ENCODE results near the gene GRN.
"Not testable (repeated sequence)": the region's sequence is repeated elsewhere in the genome, so short reads cannot be mapped to it uniquely, and the experiment has no call there.

The GRN gene

GRCh38 chr17:44331249-44331760 lies 13.8 kb upstream of the GRN start:
- no peaks in the 10 kb centered on the region for H3K27me3 ChIP-seq (ENCODE audit: insufficient read depth, insufficient read length)
- H3K36me3 ChIP-seq (ENCODE audit: insufficient read depth, insufficient read length, low read length), result no peaks in the 10 kb centered on the region
- H3K4me3 ChIP-seq (ENCODE audit: insufficient read length, low read depth), result no peak overlapping the region
- H3K9me3 ChIP-seq (ENCODE audit: insufficient read depth, low read length), result no peaks in the 10 kb centered on the region
- TF ChIP-seq ZNF274 (IDR thresholded peaks at IDR 0.05; ENCODE audit: low read depth, low read length), result no peak
- TF ChIP-seq YY1 (IDR thresholded peaks at IDR 0.05; ENCODE audit: insufficient read depth, insufficient read length), result no peak
- TF ChIP-seq SUZ12 (IDR thresholded peaks at IDR 0.05; ENCODE audit: extremely low read depth, insufficient read depth, insufficient read length), result no peak
- no peak overlapping the region for H3K9ac ChIP-seq (ENCODE audit: insufficient read length, low read depth)
- peaks cover 10% of the 10 kb centered on the region for H3K4me1 ChIP-seq (ENCODE audit: insufficient read depth, insufficient read length)
- DNase-seq (ENCODE audit: low read depth, low spot score), result no peak

GRCh38 chr17:44333371-44333770 lies 11.7 kb upstream of the GRN start:
- H3K9me3 ChIP-seq (ENCODE audit: insufficient read depth, low read length), result no peaks in the 10 kb centered on the region
- DNase-seq (ENCODE audit: low read depth, low spot score), result no peak
- no peaks in the 10 kb centered on the region for H3K36me3 ChIP-seq (ENCODE audit: insufficient read depth, insufficient read length, low read length)
- no peaks in the 10 kb centered on the region for H3K27me3 ChIP-seq (ENCODE audit: insufficient read depth, insufficient read length)
- no peak overlapping the region for H3K4me3 ChIP-seq (ENCODE audit: insufficient read length, low read depth)
- no peak overlapping the region for H3K9ac ChIP-seq (ENCODE audit: insufficient read length, low read depth)
- TF ChIP-seq ZNF274 (IDR thresholded peaks at IDR 0.05; ENCODE audit: low read depth, low read length), result no peak
- peaks cover 8% of the 10 kb centered on the region for H3K4me1 ChIP-seq (ENCODE audit: insufficient read depth, insufficient read length)

DNA sequence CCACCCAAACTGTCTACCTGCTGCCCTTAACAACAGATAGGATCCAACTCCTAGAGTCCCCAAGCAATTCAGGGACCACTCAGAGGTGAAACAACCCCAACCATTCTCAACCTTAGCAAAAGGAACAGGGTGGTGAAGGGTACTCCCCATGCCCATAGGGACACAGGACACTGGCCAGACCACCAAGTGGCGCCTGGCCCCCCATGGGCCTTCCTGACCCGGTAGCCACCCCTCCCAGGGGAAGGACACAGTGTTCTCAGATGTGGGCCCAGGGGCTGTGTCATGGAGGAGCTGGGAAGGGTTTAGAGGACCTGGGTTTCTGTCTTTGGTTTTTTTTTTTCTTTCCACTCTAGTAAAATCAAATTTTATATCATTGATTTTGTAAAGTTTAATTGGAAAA lies 10.8 kb upstream of the GRN start:
- Histone ChIP-seq H3K4me1 (ENCODE audit: insufficient read depth, insufficient read length) (peaks cover 4% of the 10 kb centered on the region), H3K9me3 (ENCODE audit: insufficient read depth, low read length) (no peaks in the 10 kb centered on the region), H3K4me3 (ENCODE audit: insufficient read length, low read depth) (no peak overlapping the region), H3K9ac (ENCODE audit: insufficient read length, low read depth) (no peak overlapping the region), H3K36me3 (ENCODE audit: insufficient read depth, insufficient read length, low read length) (no peaks in the 10 kb centered on the region), H3K27me3 (ENCODE audit: insufficient read depth, insufficient read length) (no peaks in the 10 kb centered on the region)
- no peak for TF ChIP-seq SUZ12 (IDR thresholded peaks at IDR 0.05; ENCODE audit: extremely low read depth, insufficient read depth, insufficient read length)
- TF ChIP-seq YY1 (IDR thresholded peaks at IDR 0.05; ENCODE audit: insufficient read depth, insufficient read length), result no peak
- no peak for TF ChIP-seq ZNF274 (IDR thresholded peaks at IDR 0.05; ENCODE audit: low read depth, low read length)
- no peak for DNase-seq (ENCODE audit: low read depth, low spot score)

- Histone ChIP-seq H3K36me3 (ENCODE audit: insufficient read depth, insufficient read length, low read length) (no peaks in the 10 kb centered on the region), H3K9ac (ENCODE audit: insufficient read length, low read depth) (no peak overlapping the region), H3K4me3 (ENCODE audit: insufficient read length, low read depth) (no peak overlapping the region), H3K4me1 (ENCODE audit: insufficient read depth, insufficient read length) (peaks cover 4% of the 10 kb centered on the region), H3K27me3 (ENCODE audit: insufficient read depth, insufficient read length) (no peaks in the 10 kb centered on the region), H3K9me3 (ENCODE audit: insufficient read depth, low read length) (no peaks in the 10 kb centered on the region)
- no peak for DNase-seq (ENCODE audit: low read depth, low spot score)
- TF ChIP-seq SUZ12 (IDR thresholded peaks at IDR 0.05; ENCODE audit: extremely low read depth, insufficient read depth, insufficient read length) (no peak), ZNF274 (IDR thresholded peaks at IDR 0.05; ENCODE audit: low read depth, low read length) (no peak), YY1 (IDR thresholded peaks at IDR 0.05; ENCODE audit: insufficient read depth, insufficient read length) (no peak)
Measured at GRCh38 chr17:44334727-44335126, 10.4 kb upstream of the GRN start.

DNA sequence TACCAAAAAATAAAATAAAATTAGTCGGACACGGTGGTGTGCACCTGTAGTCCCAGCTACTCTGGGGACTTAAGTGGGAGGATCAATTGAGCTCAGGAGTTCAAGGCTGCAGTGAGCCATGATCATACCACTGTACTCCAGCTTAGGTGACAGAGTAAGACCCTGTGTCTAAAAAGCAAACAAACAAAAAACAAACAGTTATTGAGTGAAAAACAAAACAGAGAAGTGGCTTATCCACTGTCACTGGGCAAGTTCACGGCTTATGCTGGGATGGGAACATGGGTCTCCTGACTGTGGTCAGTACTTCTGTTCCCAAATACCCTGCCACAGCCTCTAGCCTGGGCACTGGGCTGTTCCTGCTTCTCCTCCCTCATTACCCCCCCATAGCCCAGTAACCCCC lies 9.5 kb upstream of the GRN start:
- Histone ChIP-seq H3K4me3 (ENCODE audit: insufficient read length, low read depth) (no peak overlapping the region), H3K4me1 (ENCODE audit: insufficient read depth, insufficient read length) (peaks cover 4% of the 10 kb centered on the region), H3K9ac (ENCODE audit: insufficient read length, low read depth) (no peak overlapping the region), H3K9me3 (ENCODE audit: insufficient read depth, low read length) (no peaks in the 10 kb centered on the region), H3K27me3 (ENCODE audit: insufficient read depth, insufficient read length) (peaks cover 2% of the 10 kb centered on the region), H3K36me3 (ENCODE audit: insufficient read depth, insufficient read length, low read length) (no peaks in the 10 kb centered on the region)
- no peak for DNase-seq (ENCODE audit: low read depth, low spot score)
- no peak for TF ChIP-seq YY1 (IDR thresholded peaks at IDR 0.05; ENCODE audit: insufficient read depth, insufficient read length)
- TF ChIP-seq SUZ12 (IDR thresholded peaks at IDR 0.05; ENCODE audit: extremely low read depth, insufficient read depth, insufficient read length), result no peak
- TF ChIP-seq ZNF274 (IDR thresholded peaks at IDR 0.05; ENCODE audit: low read depth, low read length), result no peak

DNA sequence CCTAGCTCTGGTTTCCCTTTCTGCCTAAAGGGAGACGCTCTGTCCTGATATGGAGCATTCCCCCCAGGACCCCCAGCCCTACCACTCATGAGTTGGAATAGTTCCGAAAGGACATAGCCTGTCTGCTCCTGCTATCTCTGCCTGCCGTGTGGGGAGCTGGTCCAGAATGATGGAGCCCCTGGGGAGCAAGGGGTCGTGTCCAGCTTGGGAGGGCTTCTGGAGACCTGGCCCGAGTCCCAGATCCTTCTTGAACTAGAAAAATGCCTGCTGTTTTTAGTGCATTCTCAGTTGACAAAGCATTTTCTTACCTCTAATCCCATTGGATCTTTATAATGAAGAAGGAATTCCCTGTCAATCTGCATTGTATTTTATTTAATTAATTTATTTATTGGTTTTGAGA lies 9.1 kb upstream of the GRN start:
- Histone ChIP-seq H3K9ac (ENCODE audit: insufficient read length, low read depth) (no peak overlapping the region), H3K27me3 (ENCODE audit: insufficient read depth, insufficient read length) (peaks cover 4% of the 10 kb centered on the region)
- DNase-seq (ENCODE audit: low read depth, low spot score), result no peak

DNA sequence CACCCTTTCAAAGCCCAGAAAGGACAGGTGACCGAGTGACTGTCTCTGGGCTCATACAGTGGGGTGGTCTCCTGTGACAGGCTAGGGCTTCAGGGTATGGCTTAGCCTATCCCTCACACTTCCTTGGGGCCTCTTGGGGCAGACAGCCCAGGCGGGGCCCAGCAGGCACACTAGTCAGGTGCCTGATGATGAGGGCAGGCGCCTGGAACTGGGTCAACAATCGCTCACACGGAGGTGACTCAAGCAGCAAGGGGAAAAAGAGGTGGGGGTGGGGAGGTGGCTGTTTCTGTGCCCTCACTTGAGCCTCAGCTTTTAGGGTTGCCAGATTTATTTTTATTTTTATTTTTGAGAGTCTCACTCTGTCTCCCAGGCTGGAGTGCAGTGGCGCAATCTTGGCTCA lies 6.4 kb upstream of the GRN start:
- no peak overlapping the region for H3K4me3 ChIP-seq (ENCODE audit: insufficient read length, low read depth)
- TF ChIP-seq ZNF274 (IDR thresholded peaks at IDR 0.05; ENCODE audit: low read depth, low read length) (no peak), YY1 (IDR thresholded peaks at IDR 0.05; ENCODE audit: insufficient read depth, insufficient read length) (no peak), SUZ12 (IDR thresholded peaks at IDR 0.05; ENCODE audit: extremely low read depth, insufficient read depth, insufficient read length) (no peak)
- peaks cover 26% of the 10 kb centered on the region for H3K27me3 ChIP-seq (ENCODE audit: insufficient read depth, insufficient read length)
- no peak for DNase-seq (ENCODE audit: low read depth, low spot score)
- no peaks in the 10 kb centered on the region for H3K36me3 ChIP-seq (ENCODE audit: insufficient read depth, insufficient read length, low read length)
- no peaks in the 10 kb centered on the region for H3K9me3 ChIP-seq (ENCODE audit: insufficient read depth, low read length)
- H3K4me1 ChIP-seq (ENCODE audit: insufficient read depth, insufficient read length), result peaks cover 4% of the 10 kb centered on the region
- H3K9ac ChIP-seq (ENCODE audit: insufficient read length, low read depth), result no peak overlapping the region

More for the DNA sequence above, 9.1 kb upstream of the GRN start:
- Histone ChIP-seq H3K4me1 (ENCODE audit: insufficient read depth, insufficient read length) (peaks cover 4% of the 10 kb centered on the region), H3K4me3 (ENCODE audit: insufficient read length, low read depth) (no peak overlapping the region), H3K36me3 (ENCODE audit: insufficient read depth, insufficient read length, low read length) (no peaks in the 10 kb centered on the region), H3K9me3 (ENCODE audit: insufficient read depth, low read length) (no peaks in the 10 kb centered on the region)
- TF ChIP-seq YY1 (IDR thresholded peaks at IDR 0.05; ENCODE audit: insufficient read depth, insufficient read length) (no peak), ZNF274 (IDR thresholded peaks at IDR 0.05; ENCODE audit: low read depth, low read length) (no peak), SUZ12 (IDR thresholded peaks at IDR 0.05; ENCODE audit: extremely low read depth, insufficient read depth, insufficient read length) (no peak)

GRCh38 chr17:44340553-44340952 lies 4.5 kb upstream of the GRN start:
- H3K27me3 ChIP-seq (ENCODE audit: insufficient read depth, insufficient read length), result peaks cover 33% of the 10 kb centered on the region
- not testable (repeated sequence) for DNase-seq (ENCODE audit: low read depth, low spot score); H3K4me3 ChIP-seq (ENCODE audit: insufficient read length, low read depth); H3K36me3 ChIP-seq (ENCODE audit: insufficient read depth, insufficient read length, low read length); H3K4me1 ChIP-seq (ENCODE audit: insufficient read depth, insufficient read length); H3K9me3 ChIP-seq (ENCODE audit: insufficient read depth, low read length); H3K9ac ChIP-seq (ENCODE audit: insufficient read length, low read depth)
